GM23248 (cell line): ENCODE results near the gene REXO5. TPM values are rescaled to one million over a fixed set of nuclear protein-coding genes. Genes with fewer than 3 reads are reported as not detected.
"Not testable (repeated sequence)": the region's sequence is repeated elsewhere in the genome, so short reads cannot be mapped to it uniquely, and the experiment has no call there.

Source experiments
- DNase-seq: peaks from one replicate; pipeline ENCODE4 v3.0.0-alpha.2; 2015
- H2AFZ ChIP-seq: fragments of 200-600 bp; sonication (generic); 2 replicates; pipeline ENCODE4 v1.6.1; 2016; ENCODE audit warnings: antibody characterized with exemption
- H3F3A ChIP-seq: fragments of 200-600 bp; sonication (generic); 2 replicates; pipeline ENCODE4 v1.6.1; 2016; ENCODE audit warnings: mild to moderate bottlenecking, antibody characterized with exemption, mixed run types; ENCODE audit not compliant: insufficient read depth
- H3K27ac ChIP-seq: fragments of 200-600 bp; sonication (generic); 2 replicates; pipeline ENCODE4 v1.5.1; 2016; ENCODE audit warnings: mild to moderate bottlenecking
- H3K27me3 ChIP-seq: fragments of 200-600 bp; sonication (generic); replicated peaks from 2 replicates; pipeline ENCODE4 v1.6.1; 2016; ENCODE audit warnings: mild to moderate bottlenecking; ENCODE audit not compliant: insufficient read depth
- H3K36me3 ChIP-seq: fragments of 200-600 bp; sonication (generic); 2 replicates; pipeline ENCODE4 v1.6.1; 2016; ENCODE audit warnings: low read depth, mild to moderate bottlenecking
- H3K4me1 ChIP-seq: fragments of 200-600 bp; sonication (generic); 2 replicates; pipeline ENCODE4 v1.6.1; 2016; ENCODE audit warnings: mild to moderate bottlenecking; ENCODE audit not compliant: insufficient read depth
- H3K4me2 ChIP-seq: fragments of 200-600 bp; sonication (generic); one replicate; pipeline ENCODE4 v1.6.1; 2016; ENCODE audit warnings: mild to moderate bottlenecking; ENCODE audit not compliant: unreplicated experiment
- H3K4me3 ChIP-seq: fragments of 200-600 bp; sonication (generic); 2 replicates; pipeline ENCODE4 v1.5.1; 2016; ENCODE audit warnings: mild to moderate bottlenecking
- H3K79me2 ChIP-seq: fragments of 200-600 bp; sonication (generic); 2 replicates; pipeline ENCODE4 v1.6.1; 2016; ENCODE audit warnings: mild to moderate bottlenecking; ENCODE audit not compliant: insufficient read depth
- H3K9ac ChIP-seq: fragments of 200-600 bp; sonication (generic); 2 replicates; pipeline ENCODE4 v1.6.1; 2016; ENCODE audit warnings: mild to moderate bottlenecking
- H3K9me2 ChIP-seq: fragments of 200-600 bp; sonication (generic); 2 replicates; pipeline ENCODE4 v1.6.1; 2016; ENCODE audit warnings: mixed run types, mild to moderate bottlenecking, moderate library complexity; ENCODE audit not compliant: insufficient read depth
- H3K9me3 ChIP-seq: fragments of 200-600 bp; sonication (generic); one replicate; pipeline ENCODE4 v1.6.1; 2017; ENCODE audit warnings: low read depth
- H4K20me1 ChIP-seq: fragments of 200-600 bp; sonication (generic); 2 replicates; pipeline ENCODE4 v1.6.0; 2016; ENCODE audit not compliant: insufficient read depth
- EZH2 ChIP-seq: fragments of 200-600 bp; sonication (generic); IDR thresholded peaks from 2 replicates; pipeline ENCODE4 v1.6.1; 2018; ENCODE audit warnings: antibody characterized with exemption, mild to moderate bottlenecking; ENCODE audit not compliant: insufficient read depth, poor library complexity, severe bottlenecking
- EZH2phosphoT487 ChIP-seq: fragments of 200-600 bp; sonication (generic); IDR thresholded peaks from 2 replicates; pipeline ENCODE4 v1.6.1; 2018; ENCODE audit warnings: antibody characterized with exemption, moderate library complexity, mild to moderate bottlenecking, low read depth; ENCODE audit not compliant: insufficient read depth
- WGBS, 2 experiments: methylation state at CpG; one replicate each; pipeline ENCODE4 v1.1.6; 2015 to 2017; ENCODE audit warnings: low lambda C conversion rate in 2 of 2, low coverage in 1 of 2; ENCODE audit errors: missing lambda C conversion rate in 2 of 2; 5-methylcytosine and 5-hydroxymethylcytosine counted together
- in situ Hi-C: fragments of 300-500 bp; cut with MboI; formaldehyde crosslinking; loops from 2 replicates; pipeline ENCODE4 v1.15.0; 2020
- polyA plus RNA-seq: library from polyadenylated mRNA; unstranded; fragments of >200 nt; fragmentation: Nextera tagmentation; extraction: Ambion mirVana; gene quantifications from 2 replicates; pipeline ENCODE4 v1.2.1, GENCODE V29; 2016
- total RNA-seq: library from RNA; depleted of rRNA; stranded (reverse); fragments of >200 nt; shearing (Covaris generic); gene quantifications from 2 replicates; pipeline ENCODE4 v1.2.3, GENCODE V29; 2014

REXO5 gene
- total and polyA plus RNA-seq, 2 experiments from 2014 or later: 3.5 to 7.0 TPM

DNA sequence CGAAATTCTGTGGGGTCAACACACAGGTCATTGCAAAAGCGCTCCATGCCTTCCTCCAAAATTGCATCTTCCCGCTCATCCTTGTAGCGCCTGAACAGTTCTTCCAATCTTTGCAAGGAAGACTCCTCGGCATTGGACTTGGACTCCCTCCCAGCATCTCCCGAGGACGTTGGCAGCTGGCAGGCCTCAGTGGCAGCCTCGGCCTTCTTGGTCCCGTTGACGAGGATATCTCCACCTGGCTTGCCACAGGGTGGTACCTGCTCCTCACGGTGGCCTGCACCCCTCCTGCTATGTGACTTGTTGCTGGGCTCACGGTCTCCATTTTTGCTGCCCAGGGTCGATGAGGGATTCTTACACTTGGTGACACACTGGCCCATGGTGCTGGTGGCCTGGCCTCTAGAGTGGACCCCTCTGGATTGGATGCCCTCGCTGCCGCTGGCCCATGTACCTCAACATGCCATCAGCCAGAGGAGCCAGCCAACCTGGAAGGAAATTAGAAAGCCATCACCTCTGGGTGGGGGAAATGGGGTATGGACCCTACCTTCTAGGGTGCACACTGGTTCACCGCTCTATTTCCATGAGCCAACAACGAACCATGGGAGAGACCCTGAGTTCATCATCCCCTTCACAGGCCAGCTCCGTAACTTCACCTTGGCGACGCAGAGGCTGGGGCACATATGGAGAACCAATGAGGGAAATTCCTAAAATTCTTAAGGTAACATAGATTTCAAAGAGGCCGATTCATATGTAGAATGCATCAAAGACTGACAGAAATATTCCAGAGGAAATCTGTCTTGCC, 56.0 kb downstream of the REXO5 start:
- peaks cover 32% of the 10 kb centered on the region for H3K4me1 ChIP-seq
- no peak overlapping the region for H3K27ac ChIP-seq
- no peaks in the 10 kb centered on the region for H4K20me1 ChIP-seq
- peaks cover 94% of the 10 kb centered on the region for H3K79me2 ChIP-seq
- no peaks in the 10 kb centered on the region for H3K27me3 ChIP-seq
- H3K9me3 ChIP-seq: no peaks in the 10 kb centered on the region
- no peak overlapping the region for H2AFZ ChIP-seq
- peaks cover 41% of the 10 kb centered on the region for H3F3A ChIP-seq
- H3K4me3 ChIP-seq: no peak overlapping the region
- no peak overlapping the region for H3K9ac ChIP-seq
- H3K4me2 ChIP-seq: no peak overlapping the region
- WGBS, 2 experiments: 95 to 96% methylated on average over 21 of the region's 21 CpGs
- no peaks in the 10 kb centered on the region for H3K9me2 ChIP-seq
- peaks cover 32% of the 10 kb centered on the region for H3K36me3 ChIP-seq
- DNase-seq: no peak
- in situ Hi-C loops: no loop called here
- TF ChIP-seq EZH2: no peak
- no peak for TF ChIP-seq EZH2phosphoT487

- peaks cover 53% of the 10 kb centered on the region for H3K4me1 ChIP-seq
- not testable (repeated sequence) for H3K4me3 ChIP-seq
- peak overlapping the region; percentile 98; the same call in 1 of the 2 replicates for H3K27ac ChIP-seq
Measured at GRCh38 chr16:20864376-20864775, 58.0 kb downstream of the REXO5 start.

DNA sequence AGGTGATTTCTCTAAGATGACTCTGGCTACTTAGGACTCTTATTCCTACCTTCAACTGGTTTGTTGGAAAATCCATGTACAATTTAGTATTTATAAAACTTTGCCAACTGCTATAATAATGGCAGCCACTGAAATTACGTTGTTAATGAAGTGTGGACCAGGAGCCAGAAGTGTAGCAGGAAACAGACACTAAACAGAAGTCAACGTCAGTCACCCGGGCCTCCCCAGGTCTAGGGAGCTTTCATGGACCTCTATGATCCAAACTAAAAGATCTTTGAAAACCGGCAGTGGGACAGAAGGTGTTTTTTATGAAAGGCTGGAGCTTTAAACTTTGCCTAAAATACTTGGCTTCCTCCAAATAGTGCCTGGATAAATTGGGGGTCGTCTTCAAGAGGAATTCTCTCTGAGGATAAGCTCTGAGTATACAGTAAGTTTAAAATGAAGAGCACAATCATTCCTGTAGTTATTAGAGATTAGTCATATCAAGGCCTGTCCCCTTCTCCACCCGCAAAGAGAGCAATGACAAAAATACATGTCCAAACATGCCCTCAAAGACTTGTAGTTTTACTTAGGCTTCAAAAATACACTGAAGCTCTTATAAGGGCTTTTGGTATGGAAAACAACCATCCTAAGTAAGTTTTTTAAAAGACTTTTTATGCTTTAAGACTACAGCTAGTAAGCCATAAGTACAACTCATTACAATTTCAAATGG, 59.2 kb downstream of the REXO5 start:
- peak; percentile 60 for DNase-seq
- peak overlapping the region; percentile 26; the same call in 1 of the 2 replicates for H2AFZ ChIP-seq
- peak overlapping the region; percentile 98 for H3K27ac ChIP-seq
- peak overlapping the region; percentile 51 for H3K4me2 ChIP-seq
- TF ChIP-seq EZH2 (no peak), EZH2phosphoT487 (no peak)
- H3K9me2 ChIP-seq: no peaks in the 10 kb centered on the region
- H4K20me1 ChIP-seq: no peaks in the 10 kb centered on the region
- H3K79me2 ChIP-seq: peaks cover 100% of the 10 kb centered on the region
- WGBS, 2 experiments: 54 to 57% methylated on average over 6 of the region's 6 CpGs
- in situ Hi-C loops: no loop called here
- H3K27me3 ChIP-seq: no peaks in the 10 kb centered on the region
- H3F3A ChIP-seq: peaks cover 52% of the 10 kb centered on the region
- H3K4me3 ChIP-seq: no peak overlapping the region
- H3K36me3 ChIP-seq: peaks cover 18% of the 10 kb centered on the region
- no peaks in the 10 kb centered on the region for H3K9me3 ChIP-seq
- peaks cover 59% of the 10 kb centered on the region for H3K4me1 ChIP-seq
- H3K9ac ChIP-seq: peak overlapping the region; percentile 82

More at GRCh38 chr16:20864376-20864775, 58.0 kb downstream of the REXO5 start:
- H3K27me3 ChIP-seq, H2AFZ ChIP-seq, H3K9ac ChIP-seq, in situ Hi-C loops, DNase-seq, H3K9me2 ChIP-seq, H3K9me3 ChIP-seq, H4K20me1 ChIP-seq: not testable (repeated sequence)
- H3K79me2 ChIP-seq: peaks cover 100% of the 10 kb centered on the region
- WGBS, 2 experiments: 91 to 92% methylated on average over 6 of the region's 6 CpGs
- peak overlapping the region; percentile 51 for H3K4me2 ChIP-seq
- peaks cover 30% of the 10 kb centered on the region for H3K36me3 ChIP-seq
- peaks cover 52% of the 10 kb centered on the region for H3F3A ChIP-seq

- Histone ChIP-seq H3K9me3 (no peaks in the 10 kb centered on the region), H3F3A (peaks cover 52% of the 10 kb centered on the region), H2AFZ (peak overlapping the region; percentile 26; the same call in 1 of the 2 replicates), H3K9me2 (no peaks in the 10 kb centered on the region), H3K4me3 (no peak overlapping the region), H3K9ac (peak overlapping the region; percentile 82), H3K4me2 (peak overlapping the region; percentile 51), H3K27me3 (no peaks in the 10 kb centered on the region), H3K79me2 (peaks cover 100% of the 10 kb centered on the region), H3K4me1 (peaks cover 61% of the 10 kb centered on the region), H3K27ac (peak overlapping the region; percentile 98), H4K20me1 (no peaks in the 10 kb centered on the region), H3K36me3 (peaks cover 11% of the 10 kb centered on the region)
- peak; percentile 91 for DNase-seq
- TF ChIP-seq EZH2 (no peak), EZH2phosphoT487 (no peak)
- in situ Hi-C loops: no loop called here
- WGBS, 2 experiments: 32 to 40% methylated on average over 6 of the region's 6 CpGs
Measured at GRCh38 chr16:20866145-20866772, 59.9 kb downstream of the REXO5 start.
